Gastroesophageal sphincter (tissue), 4 donors: Measurements from ENCODE around the gene RIPOR2. TPM values are rescaled to one million over a fixed set of nuclear protein-coding genes. Genes with fewer than 3 reads are reported as not detected.

Experiments
- ATAC-seq: fragments of 150-250 bp; one replicate; pipeline ENCODE4 v1.9.1; 2016; ENCODE audit warnings: mild to moderate bottlenecking, moderate library complexity
- H3K27ac ChIP-seq, 4 donors: fragments of 200-600 bp; sonication (generic) in 3 of 4; 1 replicate in 3 of 4; 2 replicates in 1 of 4; pipeline ENCODE4 v1.5.1; 2016 to 2019
- H3K27me3 ChIP-seq: fragments of 200-600 bp; sonication (generic); one replicate; pipeline ENCODE4 v1.5.1; 2019
- H3K36me3 ChIP-seq, 2 donors: fragments of 200-600 bp; sonication (generic); one replicate each; pipeline ENCODE4 v1.5.1; 2019; ENCODE audit warnings: control low read depth in 1 of 2
- H3K4me1 ChIP-seq, 3 donors: fragments of 200-600 bp; sonication (generic); 1 replicate in 2 of 3; 2 replicates in 1 of 3; pipeline ENCODE4 v1.5.1; 2016 to 2019; ENCODE audit warnings: control low read depth in 2 of 3
- H3K4me3 ChIP-seq, 2 donors: fragments of 200-600 bp; sonication (generic); one replicate each; pipeline ENCODE4 v1.5.1; 2019; ENCODE audit warnings: mild to moderate bottlenecking in 1 of 2, moderate library complexity in 1 of 2
- H3K9me3 ChIP-seq, 3 donors: fragments of 200-600 bp; sonication (generic); one replicate each; pipeline ENCODE4 v1.5.1; 2017 to 2019; ENCODE audit warnings: control low read depth in 2 of 3
- CTCF ChIP-seq, 4 experiments: fragments of 200-600 bp in 2 of 4; fragments of 450-650 bp in 2 of 4; sonication (generic) in 1 of 4; IDR thresholded peaks; one replicate each; pipeline ENCODE4 v1.5.1; 2017 to 2019; ENCODE audit warnings: antibody characterized with exemption in 4 of 4, mild to moderate bottlenecking in 2 of 4, moderate library complexity in 2 of 4
- EP300 ChIP-seq: sonication (generic); formaldehyde crosslinking; IDR thresholded peaks from one replicate; pipeline ENCODE4 v1.6.1; 2017; ENCODE audit warnings: antibody characterized with exemption, mild to moderate bottlenecking
- POLR2A ChIP-seq, 2 donors: fragments of 450-650 bp; IDR thresholded peaks; one replicate each; pipeline ENCODE4 v1.6.1; 2017; ENCODE audit warnings: antibody characterized with exemption in 2 of 2, mild to moderate bottlenecking in 2 of 2, moderate library complexity in 1 of 2
- POLR2AphosphoS5 ChIP-seq: sonication (generic); formaldehyde crosslinking; IDR thresholded peaks from one replicate; pipeline ENCODE4 v1.6.1; 2017; ENCODE audit warnings: antibody characterized with exemption
- WGBS, 2 donors: methylation state at CpG; one replicate each; pipeline ENCODE4 v1.1.5; 2018; ENCODE audit warnings: low coverage in 1 of 2; 5-methylcytosine and 5-hydroxymethylcytosine counted together
- total RNA-seq, 4 donors: library from RNA; depleted of rRNA; stranded (reverse); fragments of >200 nt; gene quantifications; one replicate each; pipeline ENCODE4 v1.1.0, GENCODE V29; 2016

Gene RIPOR2
- total RNA-seq, 4 donors from 2014 or later: 1.7 to 14.9 (median 4.2) TPM

DNA sequence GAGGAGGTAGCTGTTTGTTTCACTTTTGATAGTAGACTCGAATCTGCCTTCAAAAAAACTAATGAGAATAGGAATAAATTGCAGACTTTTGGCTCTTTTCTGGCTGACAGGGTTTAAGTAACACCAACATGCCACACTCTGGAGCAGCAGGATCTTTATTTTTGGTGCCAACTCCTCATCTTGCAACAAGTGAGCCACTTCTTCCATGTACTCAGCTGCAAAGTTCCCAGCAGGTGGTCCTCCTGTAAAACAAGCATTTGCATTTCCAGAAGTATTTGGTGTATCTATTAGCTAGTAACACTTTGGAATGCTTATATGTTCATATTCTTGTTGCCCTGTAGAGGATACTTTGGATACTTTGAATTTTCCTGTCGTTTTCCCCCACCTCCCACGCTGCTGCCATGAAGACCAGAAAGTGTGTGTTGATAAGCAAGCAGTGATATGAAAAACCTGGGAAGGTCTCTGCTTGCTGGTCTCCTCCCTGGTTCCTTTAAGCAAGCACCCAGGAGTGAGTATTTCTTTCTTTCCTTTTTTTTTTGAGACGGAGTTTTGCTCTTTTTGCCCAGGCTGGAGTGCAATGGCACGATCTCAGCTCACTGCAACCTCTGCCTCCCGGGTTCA, 138.1 kb downstream of the RIPOR2 start:
- Histone ChIP-seq H3K27ac (no peak overlapping the region), H3K9me3 (no peaks in the 10 kb centered on the region), H3K27me3 (no peaks in the 10 kb centered on the region), H3K4me3 (no peak overlapping the region), H3K36me3 (no peaks in the 10 kb centered on the region), H3K4me1 (peaks cover 0 to 7% (median 0%) of the 10 kb centered on the region in 3 donors)
- TF ChIP-seq EP300 (no peak), POLR2AphosphoS5 (no peak), POLR2A (IDR thresholded peaks at IDR 0.05) (no peak), CTCF (IDR thresholded peaks at IDR 0.05) (no peak)
- WGBS, 2 donors: 72 to 77% methylated on average over 4 to 5 of the region's 6 CpGs
- ATAC-seq: no peak

- no peak for ATAC-seq
These were observed 139.0 kb downstream of the RIPOR2 start for GRCh38 chr6:24796616-24797290.

GRCh38 chr6:24795106-24795505, 140.7 kb downstream of the RIPOR2 start:
- H3K36me3 ChIP-seq: no peaks in the 10 kb centered on the region
- no peak for ATAC-seq
- no peak overlapping the region for H3K27ac ChIP-seq
- H3K4me1 ChIP-seq: peaks cover 0 to 7% (median 0%) of the 10 kb centered on the region in 3 donors
- no peaks in the 10 kb centered on the region for H3K27me3 ChIP-seq
- no peak for TF ChIP-seq POLR2AphosphoS5
- 94 to 100% methylated on average over 1 to 2 of the region's 2 CpGs for WGBS, 2 donors
- H3K4me3 ChIP-seq: no peak overlapping the region
- H3K9me3 ChIP-seq: no peaks in the 10 kb centered on the region

More at GRCh38 chr6:24796616-24797290, 139.0 kb downstream of the RIPOR2 start:
- no peak overlapping the region for H3K27ac ChIP-seq
- no peak for TF ChIP-seq CTCF (IDR thresholded peaks at IDR 0.05)
- TF ChIP-seq EP300: no peak
- no peak for TF ChIP-seq POLR2AphosphoS5
- no peak for TF ChIP-seq POLR2A (IDR thresholded peaks at IDR 0.05)
- no peaks in the 10 kb centered on the region for H3K9me3 ChIP-seq
- H3K4me1 ChIP-seq: peaks cover 0 to 7% (median 0%) of the 10 kb centered on the region in 3 donors
- no peaks in the 10 kb centered on the region for H3K27me3 ChIP-seq
- no peak overlapping the region for H3K4me3 ChIP-seq
- 92 to 97% methylated on average over 4 to 5 of the region's 6 CpGs for WGBS, 2 donors
- no peaks in the 10 kb centered on the region for H3K36me3 ChIP-seq

DNA sequence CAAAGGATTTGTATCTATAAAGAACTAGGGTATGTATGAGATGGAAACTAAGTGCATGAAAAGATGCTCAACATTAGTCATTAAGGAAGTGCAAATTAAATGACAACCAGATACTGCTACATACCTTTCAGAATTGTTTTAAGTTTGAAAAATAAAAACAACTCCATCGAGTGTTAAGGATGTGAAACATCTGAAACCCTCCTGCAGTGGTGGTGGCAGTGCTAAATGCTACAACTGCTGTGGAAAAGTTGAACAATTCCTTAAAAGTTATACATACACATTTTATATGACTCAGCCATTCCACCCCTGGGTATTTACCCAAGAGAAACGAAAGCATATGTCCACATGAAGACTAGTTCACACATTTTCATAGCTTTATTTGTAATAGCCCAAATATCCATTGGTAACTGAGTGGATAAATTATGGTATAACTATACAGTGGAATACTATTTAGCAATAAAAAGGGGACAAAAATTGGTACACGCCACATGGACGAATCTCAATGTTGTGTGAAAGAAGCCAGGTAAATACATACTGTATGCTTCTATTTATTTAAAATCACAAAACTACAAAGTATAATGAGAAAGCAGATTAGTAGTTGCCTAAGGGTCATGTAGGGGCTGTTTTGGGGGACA, 147.6 kb downstream of the RIPOR2 start:
- no peak overlapping the region for H3K27ac ChIP-seq
- TF ChIP-seq POLR2AphosphoS5 (no peak), POLR2A (IDR thresholded peaks at IDR 0.05) (no peak), EP300 (no peak), CTCF (IDR thresholded peaks at IDR 0.05) (no peak)
- H3K4me3 ChIP-seq: no peak overlapping the region
- H3K27me3 ChIP-seq: no peaks in the 10 kb centered on the region
- no peaks in the 10 kb centered on the region for H3K4me1 ChIP-seq
- H3K9me3 ChIP-seq: no peaks in the 10 kb centered on the region
- H3K36me3 ChIP-seq: peaks cover 0 to 54% of the 10 kb centered on the region in 2 donors
- 89 to 96% methylated on average over 4 of the region's 4 CpGs for WGBS, 2 donors
- ATAC-seq: no peak

DNA sequence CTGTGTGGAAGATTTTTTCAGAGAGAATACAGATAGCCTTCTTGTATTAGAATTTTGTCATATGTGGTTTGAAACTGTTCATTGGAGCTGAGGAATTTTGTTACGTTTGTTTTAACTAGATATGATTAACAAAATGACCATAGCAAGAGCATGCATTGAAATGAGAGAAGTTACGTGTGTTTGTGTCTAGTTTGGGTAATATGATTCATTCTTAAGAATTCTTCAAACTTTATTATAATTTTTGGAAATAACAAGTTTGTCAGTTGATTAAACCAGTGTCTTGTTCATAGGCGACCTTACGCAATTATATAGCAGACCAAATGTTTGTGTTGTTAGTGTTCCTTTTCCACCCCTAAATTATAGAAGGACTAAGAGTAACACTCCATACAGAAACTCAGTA, 155.6 kb downstream of the RIPOR2 start:
- no peak overlapping the region for H3K4me3 ChIP-seq
- no peak for ATAC-seq
- 90 to 91% methylated on average over 4 of the region's 4 CpGs for WGBS, 2 donors
- no peak overlapping the region for H3K27ac ChIP-seq
- peaks cover 0 to 13% (median 5%) of the 10 kb centered on the region in 3 donors for H3K4me1 ChIP-seq
- TF ChIP-seq POLR2A (IDR thresholded peaks at IDR 0.05): no peak
- TF ChIP-seq POLR2AphosphoS5: no peak
- no peak for TF ChIP-seq EP300
- no peak for TF ChIP-seq CTCF (IDR thresholded peaks at IDR 0.05)
- H3K9me3 ChIP-seq: no peaks in the 10 kb centered on the region
- H3K36me3 ChIP-seq: peaks cover 0 to 43% of the 10 kb centered on the region in 2 donors
- H3K27me3 ChIP-seq: no peaks in the 10 kb centered on the region
